Liver (tissue), 9 donors: ENCODE data around the gene PTPRQ. TPM values are rescaled to one million over a fixed set of nuclear protein-coding genes. Genes with fewer than 3 reads are reported as not detected.
A peak's percentile ranks its signal among the peaks of the same experiment; 100 is the strongest.

Experiments used
- DNase-seq: peaks from one replicate; pipeline ENCODE4 v3.0.0-alpha.2; 2017; ENCODE audit warnings: low spot score
- H3K27ac ChIP-seq, 2 donors: one replicate each; pipeline ENCODE4 v1.7.0; 2013; ENCODE audit warnings: inconsistent platforms in 2 of 2, low read length in 2 of 2, control low read depth in 1 of 2, low read depth in 1 of 2, mild to moderate bottlenecking in 1 of 2
- H3K27me3 ChIP-seq, 4 donors: one replicate each; pipeline versions ENCODE4 v1.6.1 to v1.7.0; 2013; ENCODE audit warnings: low read length in 3 of 4, inconsistent platforms in 1 of 4, mild to moderate bottlenecking in 1 of 4, moderate library complexity in 1 of 4; ENCODE audit not compliant: control insufficient read depth in 4 of 4, insufficient read depth in 4 of 4
- H3K36me3 ChIP-seq, 4 donors: one replicate each; pipeline versions ENCODE4 v1.6.1 to v1.7.0; 2013; ENCODE audit warnings: low read length in 3 of 4, mild to moderate bottlenecking in 3 of 4, low read depth in 1 of 4, moderate library complexity in 1 of 4; ENCODE audit not compliant: control insufficient read depth in 4 of 4, insufficient read depth in 3 of 4
- H3K4me1 ChIP-seq, 4 donors: one replicate each; pipeline versions ENCODE4 v1.6.1 to v1.7.0; 2013; ENCODE audit warnings: low read length in 3 of 4, mild to moderate bottlenecking in 3 of 4, moderate library complexity in 1 of 4; ENCODE audit not compliant: control insufficient read depth in 4 of 4, insufficient read depth in 4 of 4
- H3K4me3 ChIP-seq, 3 donors: one replicate each; pipeline versions ENCODE4 v1.6.1 to v1.7.0; 2013; ENCODE audit warnings: low read length in 3 of 3, control low read depth in 1 of 3, low read depth in 1 of 3, mild to moderate bottlenecking in 1 of 3
- H3K9ac ChIP-seq, 2 donors: one replicate each; pipeline ENCODE4 v1.7.0; 2013; ENCODE audit warnings: low read length in 2 of 2, mild to moderate bottlenecking in 2 of 2, moderate library complexity in 2 of 2, control low read depth in 1 of 2, low read depth in 1 of 2
- H3K9me3 ChIP-seq, 4 donors: one replicate each; pipeline versions ENCODE4 v1.6.1 to v1.7.0; 2013; ENCODE audit warnings: low read length in 3 of 4; ENCODE audit not compliant: control insufficient read depth in 4 of 4
- CTCF ChIP-seq: fragments of 150-350 bp; IDR thresholded peaks from 2 replicates; pipeline ENCODE4 v1.5.1; 2017; ENCODE audit warnings: improper control_type of control experiment, low read depth, low read length; ENCODE audit not compliant: missing input control
- EGR1 ChIP-seq, 2 donors: IDR thresholded peaks; 2 replicates each; pipeline ENCODE4 v1.6.1; 2016 to 2018; ENCODE audit warnings: antibody characterized with exemption in 2 of 2, low read depth in 2 of 2
- FOXA1 ChIP-seq: IDR thresholded peaks from 2 replicates; pipeline ENCODE4 v1.6.1; 2016; ENCODE audit warnings: antibody characterized with exemption
- FOXA2 ChIP-seq: IDR thresholded peaks from 2 replicates; pipeline ENCODE4 v1.6.1; 2016; ENCODE audit warnings: antibody characterized with exemption
- GABPA ChIP-seq, 2 donors: IDR thresholded peaks in 1 of 2; conservative IDR thresholded peaks in 1 of 2; 2 replicates each; pipeline ENCODE4 v1.6.1; 2016; ENCODE audit warnings: antibody characterized with exemption in 2 of 2, mild to moderate bottlenecking in 1 of 2, moderate library complexity in 1 of 2
- JUND ChIP-seq, 2 donors: IDR thresholded peaks; 2 replicates each; pipeline ENCODE4 v1.6.1; 2016; ENCODE audit warnings: antibody characterized with exemption in 2 of 2
- NR2F2 ChIP-seq: IDR thresholded peaks from 2 replicates; pipeline ENCODE4 v1.6.1; 2016; ENCODE audit warnings: antibody characterized with exemption
- RAD21 ChIP-seq, 2 donors: IDR thresholded peaks; 2 replicates each; pipeline ENCODE4 v1.6.1; 2016; ENCODE audit warnings: antibody characterized with exemption in 2 of 2, mild to moderate bottlenecking in 2 of 2
- REST ChIP-seq: IDR thresholded peaks from 2 replicates; pipeline ENCODE4 v1.6.1; 2016; ENCODE audit warnings: antibody characterized with exemption, mild to moderate bottlenecking
- RXRA ChIP-seq, 2 donors: IDR thresholded peaks; 2 replicates each; pipeline ENCODE4 v1.6.1; 2017 to 2018; ENCODE audit warnings: antibody characterized with exemption in 2 of 2, mild to moderate bottlenecking in 1 of 2
- SP1 ChIP-seq: IDR thresholded peaks from 2 replicates; pipeline ENCODE4 v1.6.1; 2018; ENCODE audit warnings: antibody characterized with exemption, mild to moderate bottlenecking
- YY1 ChIP-seq: IDR thresholded peaks from 2 replicates; pipeline ENCODE4 v1.6.1; 2016; ENCODE audit warnings: antibody characterized with exemption, mild to moderate bottlenecking
- ZBTB33 ChIP-seq: IDR thresholded peaks from 2 replicates; pipeline ENCODE4 v1.6.1; 2016; ENCODE audit warnings: antibody characterized with exemption
- WGBS: extraction: QIAGEN DNeasy Blood & Tissue Kit; methylation state at CpG from one replicate; pipeline ENCODE4 v1.1.7; 2013; 5-methylcytosine and 5-hydroxymethylcytosine counted together
- polyA plus RNA-seq, 2 donors: library from polyadenylated mRNA; stranded (reverse) in 1 of 2; unstranded in 1 of 2; fragments of 200-250 nt in 1 of 2; fragments of >200 nt in 1 of 2; fragmentation: Nextera tagmentation in 1 of 2; extraction: Ambion mirVana in 1 of 2; gene quantifications; one replicate each; pipeline versions ENCODE4 v1.2.1 to v1.2.3, GENCODE V29; 2013 to 2015
- total RNA-seq, 2 donors: library from RNA; depleted of rRNA; stranded (reverse); fragments of >200 nt; gene quantifications; one replicate each; pipeline ENCODE4 v1.2.3, GENCODE V29; 2014
- TF ChIP-seq, protein P1 (sequence below): IDR thresholded peaks from 2 replicates; pipeline ENCODE4 v1.6.1; 2016; ENCODE audit warnings: antibody characterized with exemption
- TF ChIP-seq, protein P2 (sequence below): IDR thresholded peaks from 2 replicates; pipeline ENCODE4 v1.6.1; 2016; ENCODE audit warnings: antibody characterized with exemption
- donor health status: healthy.
- donor health status: healthy.
- donor health status: healthy.
- donor health status: healthy.
- donor health status: healthy.

PTPRQ gene
- total and polyA plus RNA-seq, 4 donors = 0.02 to 0.08 (median 0.04) TPM

DNA sequence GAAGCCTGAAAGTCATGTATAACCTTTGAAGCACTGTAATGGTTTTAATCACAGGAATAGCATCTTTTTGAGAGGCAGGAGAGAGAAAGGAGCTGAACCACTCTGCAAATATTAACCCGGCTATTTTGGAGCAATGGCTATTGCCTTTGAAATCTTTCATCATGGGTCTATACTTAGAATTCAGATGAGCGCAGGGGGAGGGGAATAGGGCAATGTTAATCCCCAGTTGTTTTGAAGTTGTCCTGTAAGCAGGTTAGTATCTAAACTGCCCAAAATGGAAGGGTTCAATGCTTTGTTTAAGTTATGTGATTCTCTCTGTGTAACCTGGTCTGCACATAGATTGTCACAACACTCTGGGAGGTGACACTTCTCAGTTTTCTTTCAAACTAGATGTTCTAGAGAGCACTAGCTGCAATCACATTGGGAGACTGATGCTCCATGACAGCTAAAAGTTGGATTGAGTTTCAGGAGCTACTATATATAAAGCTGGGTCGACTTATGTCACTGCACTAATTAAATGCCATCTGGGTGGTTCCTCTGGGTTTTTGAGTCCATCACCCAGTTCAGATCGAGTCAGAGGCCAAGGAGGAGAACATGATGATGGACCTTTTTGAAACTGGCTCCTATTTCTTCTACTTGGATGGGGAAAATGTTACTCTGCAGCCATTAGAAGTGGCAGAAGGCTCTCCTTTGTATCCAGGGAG is 263.2 kb downstream of the PTPRQ start, which contains the start of gene MYF6:
TSS of gene MYF6 (plus strand) at position 509 of the 704 bp plus-strand sequence. CDS start at position 595, 86 bp downstream.
- Histone ChIP-seq H3K9ac (peak within 1 kb of the TSS in 1 of 2 donors; percentile 3), H3K27ac (no peak within 1 kb of the TSS), H3K36me3 (no peaks in the 10 kb centered on the region), H3K9me3 (no peaks in the 10 kb centered on the region), H3K4me1 (peaks cover 2 to 15% (median 6%) of the 10 kb centered on the region in 4 donors), H3K4me3 (peak within 1 kb of the TSS; percentile 24 to 44 (median 41)), H3K27me3 (no peaks in the 10 kb centered on the region)
- TF ChIP-seq RAD21 (IDR thresholded peaks at IDR 0.05) (no peak), EGR1 (IDR thresholded peaks at IDR 0.05; ENCODE audit: low read depth in 2 of 2) (no peak), ZBTB33 (no peak), SP1 (no peak), JUND (IDR thresholded peaks at IDR 0.05) (no peak)
- TF ChIP-seq, protein P1, sequence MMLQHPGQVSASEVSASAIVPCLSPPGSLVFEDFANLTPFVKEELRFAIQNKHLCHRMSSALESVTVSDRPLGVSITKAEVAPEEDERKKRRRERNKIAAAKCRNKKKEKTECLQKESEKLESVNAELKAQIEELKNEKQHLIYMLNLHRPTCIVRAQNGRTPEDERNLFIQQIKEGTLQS = no peak
- no peak for DNase-seq
- 69% methylated on average over 4 of the region's 4 CpGs for WGBS

DNA sequence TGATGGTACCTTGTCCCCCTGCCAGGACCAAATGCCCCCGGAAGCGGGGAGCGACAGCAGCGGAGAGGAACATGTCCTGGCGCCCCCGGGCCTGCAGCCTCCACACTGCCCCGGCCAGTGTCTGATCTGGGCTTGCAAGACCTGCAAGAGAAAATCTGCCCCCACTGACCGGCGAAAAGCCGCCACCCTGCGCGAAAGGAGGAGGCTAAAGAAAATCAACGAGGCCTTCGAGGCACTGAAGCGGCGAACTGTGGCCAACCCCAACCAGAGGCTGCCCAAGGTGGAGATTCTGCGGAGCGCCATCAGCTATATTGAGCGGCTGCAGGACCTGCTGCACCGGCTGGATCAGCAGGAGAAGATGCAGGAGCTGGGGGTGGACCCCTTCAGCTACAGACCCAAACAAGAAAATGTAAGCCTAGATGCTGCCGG is 263.8 kb downstream of the PTPRQ start:
- WGBS = 68% methylated on average over 21 of the region's 21 CpGs
- H3K9me3 ChIP-seq = no peaks in the 10 kb centered on the region
- no peak overlapping the region for H3K4me3 ChIP-seq

DNA sequence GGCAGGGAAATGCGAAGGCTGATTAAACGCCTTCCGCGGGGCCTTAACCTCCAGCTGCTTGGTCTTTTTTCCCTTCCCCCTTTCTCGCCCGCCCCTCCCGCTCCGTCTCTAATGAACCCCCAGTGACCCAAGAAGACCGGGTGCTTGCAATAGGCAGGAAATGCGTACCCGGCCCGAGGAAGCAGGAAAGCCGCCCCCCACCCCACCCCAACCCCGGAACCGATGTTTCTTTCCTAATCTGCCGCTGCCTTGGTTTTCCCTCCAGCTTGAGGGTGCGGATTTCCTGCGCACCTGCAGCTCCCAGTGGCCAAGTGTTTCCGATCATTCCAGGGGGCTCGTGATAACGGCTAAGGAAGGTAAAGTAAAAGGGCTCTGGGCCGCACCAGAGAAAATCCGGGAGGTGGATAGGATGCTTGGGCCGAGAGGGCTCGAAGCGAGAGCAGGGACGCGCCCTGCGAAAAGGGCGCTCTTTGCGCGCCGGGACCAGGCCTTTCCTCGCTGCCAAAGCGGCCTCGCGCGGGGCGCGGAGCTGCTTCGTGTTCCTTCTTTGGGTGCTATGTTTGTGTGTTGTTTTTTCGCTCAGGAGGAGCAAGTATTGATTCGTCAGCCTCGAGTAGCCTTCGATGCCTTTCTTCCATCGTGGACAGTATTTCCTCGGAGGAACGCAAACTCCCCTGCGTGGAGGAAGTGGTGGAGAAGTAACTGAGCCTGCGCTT is 264.4 kb downstream of the PTPRQ start:
- Histone ChIP-seq H3K27me3 (no peaks in the 10 kb centered on the region), H3K9me3 (no peaks in the 10 kb centered on the region), H3K36me3 (no peaks in the 10 kb centered on the region), H3K4me1 (peaks cover 0 to 9% (median 6%) of the 10 kb centered on the region in 4 donors), H3K27ac (no peak overlapping the region), H3K4me3 (peak overlapping the region; percentile 41 to 48 (median 44)), H3K9ac (peak overlapping the region in 1 of 2 donors; percentile 3)
- TF ChIP-seq RXRA (IDR thresholded peaks at IDR 0.05) = no peak
- TF ChIP-seq REST = no peak
- TF ChIP-seq GABPA (IDR thresholded peaks at IDR 0.05 in 1 of 2, conservative IDR thresholded peaks at IDR 0.05 in 1 of 2) = no peak
- no peak for TF ChIP-seq SP1
- no peak for TF ChIP-seq CTCF
- TF ChIP-seq YY1 = no peak
- TF ChIP-seq, protein P2, sequence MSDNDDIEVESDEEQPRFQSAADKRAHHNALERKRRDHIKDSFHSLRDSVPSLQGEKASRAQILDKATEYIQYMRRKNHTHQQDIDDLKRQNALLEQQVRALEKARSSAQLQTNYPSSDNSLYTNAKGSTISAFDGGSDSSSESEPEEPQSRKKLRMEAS = no peak
- no peak for TF ChIP-seq EGR1 (IDR thresholded peaks at IDR 0.05; ENCODE audit: low read depth in 2 of 2)
- TF ChIP-seq FOXA2 = no peak
- TF ChIP-seq RAD21 (IDR thresholded peaks at IDR 0.05) = no peak
- TF ChIP-seq NR2F2 = no peak
- no peak for DNase-seq
- WGBS = 17% methylated on average over 50 of the region's 50 CpGs

More for the DNA sequence above, 263.8 kb downstream of the PTPRQ start:
- Histone ChIP-seq H3K9ac (no peak overlapping the region), H3K27ac (no peak overlapping the region), H3K36me3 (no peaks in the 10 kb centered on the region), H3K4me1 (peaks cover 0 to 9% (median 6%) of the 10 kb centered on the region in 4 donors), H3K27me3 (no peaks in the 10 kb centered on the region)
- DNase-seq = no peak
- TF ChIP-seq JUND (IDR thresholded peaks at IDR 0.05) = no peak
- TF ChIP-seq FOXA1 = no peak
- TF ChIP-seq FOXA2 = no peak
